ENCODE measurements around the gene DFFB.

Gene DFFB

GRCh38 chr1:3929126-3929525 lies 71.8 kb downstream of the DFFB start:
- DNase-seq, result no peak

GRCh38 chr1:3930301-3931006 lies 73.2 kb downstream of the DFFB start:
- DNase-seq, result no peak

GRCh38 chr1:3931007-3931912 lies 74.0 kb downstream of the DFFB start:
- DNase-seq, result no peak

GRCh38 chr1:3932156-3932919 lies 75.1 kb downstream of the DFFB start:
- DNase-seq, result no peak
